Right renal cortex interstitium (tissue), 3 donors: ENCODE measurements around the gene TUBB8. TPM values are rescaled to one million over a fixed set of nuclear protein-coding genes. Genes with fewer than 3 reads are reported as not detected.
A peak's percentile ranks its signal among the peaks of the same experiment; 100 is the strongest.
"Not testable (repeated sequence)": the region's sequence is repeated elsewhere in the genome, so short reads cannot be mapped to it uniquely, and the experiment has no call there.

Experiments
- DNase-seq, 3 donors: peaks; one replicate each; pipeline ENCODE4 v3.0.0-alpha.2; 2013; ENCODE audit warnings: low read depth in 3 of 3, low spot score in 2 of 3
- polyA plus RNA-seq, 3 donors: library from polyadenylated mRNA; unstranded; fragments of 120-200 nt; gene quantifications; one replicate each; pipeline ENCODE4 v1.2.1, GENCODE V29; 2013; ENCODE audit not compliant: insufficient read length in 3 of 3

Gene TUBB8
- polyA plus RNA-seq = under 1 TPM; 0.43 to 0.69 (median 0.50) TPM

DNA sequence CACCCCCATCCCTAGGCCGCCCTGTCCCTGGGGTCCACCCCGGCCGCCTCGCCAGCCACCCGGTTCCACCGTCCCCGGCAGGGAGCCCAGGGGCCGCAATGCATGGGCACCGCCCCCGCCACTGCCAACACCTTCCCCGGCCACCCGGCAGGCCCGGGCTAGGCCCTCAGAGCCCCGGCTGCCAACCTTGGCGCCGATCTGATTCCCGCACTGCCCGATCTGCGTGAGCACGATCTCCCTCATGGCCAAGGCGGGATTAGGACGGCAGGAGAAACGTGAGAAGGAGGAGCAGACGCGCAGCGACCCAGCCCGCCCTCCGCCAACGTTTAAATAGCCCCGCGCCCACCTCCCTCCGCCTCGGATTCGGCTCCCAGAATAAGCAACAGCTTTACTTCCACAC is at the start of gene TUBB8:
Gene TUBB8, minus strand, starts transcription at position 301 of the 400 bp plus-strand sequence. Its CDS starts 58 bp downstream, at position 243.
- no peak for DNase-seq

DNA sequence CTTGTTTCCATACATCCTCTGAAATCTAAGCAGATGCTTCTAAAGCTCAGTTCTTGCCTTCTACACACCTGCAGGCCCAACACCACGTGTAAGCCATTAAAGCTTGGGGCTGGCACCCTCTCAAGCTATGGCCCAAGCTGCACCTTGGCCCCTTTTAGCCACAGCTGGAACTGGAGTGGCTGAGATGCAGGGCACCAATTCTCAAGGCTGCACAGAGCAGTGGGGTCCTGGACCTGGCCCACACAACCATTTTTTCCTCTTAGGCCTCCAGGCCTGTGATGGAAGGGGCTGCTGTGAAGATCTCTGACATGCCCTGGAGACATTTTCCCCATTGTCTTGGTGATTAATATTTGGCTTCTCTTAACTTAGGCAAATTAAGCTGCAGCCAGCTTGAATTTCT is 47.4 kb upstream of the TUBB8 start:
- no peak for DNase-seq

- DNase-seq = no peak
These were observed 46.4 kb upstream of the TUBB8 start for GRCh38 chr10:95356-96115.

DNA sequence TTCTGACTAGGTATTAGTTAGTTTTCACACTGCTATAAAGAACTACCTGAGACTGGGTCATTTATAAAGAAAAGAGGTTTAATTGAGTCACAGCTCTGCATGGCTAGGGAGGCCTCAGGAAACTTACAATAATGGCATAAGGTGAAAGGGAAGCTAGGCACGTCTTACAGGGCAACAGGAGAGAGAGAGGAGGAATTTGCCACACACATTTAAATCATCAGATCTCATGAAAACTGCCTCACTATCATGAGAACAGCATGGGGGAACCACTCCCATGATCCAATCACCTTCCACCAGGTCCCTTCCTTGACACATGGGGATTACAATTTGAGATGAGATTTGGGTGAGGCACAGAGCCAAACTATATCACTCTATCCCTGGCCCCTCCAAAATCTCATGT is 45.5 kb upstream of the TUBB8 start:
- no peak for DNase-seq

- DNase-seq = peak in 1 of 3 donors; percentile 37
These were observed 43.8 kb upstream of the TUBB8 start for GRCh38 chr10:92846-93245.

GRCh38 chr10:92153-92552 is 43.1 kb upstream of the TUBB8 start:
- DNase-seq = no peak

- DNase-seq = no peak
These were observed 42.2 kb upstream of the TUBB8 start for GRCh38 chr10:91313-91712.

DNA sequence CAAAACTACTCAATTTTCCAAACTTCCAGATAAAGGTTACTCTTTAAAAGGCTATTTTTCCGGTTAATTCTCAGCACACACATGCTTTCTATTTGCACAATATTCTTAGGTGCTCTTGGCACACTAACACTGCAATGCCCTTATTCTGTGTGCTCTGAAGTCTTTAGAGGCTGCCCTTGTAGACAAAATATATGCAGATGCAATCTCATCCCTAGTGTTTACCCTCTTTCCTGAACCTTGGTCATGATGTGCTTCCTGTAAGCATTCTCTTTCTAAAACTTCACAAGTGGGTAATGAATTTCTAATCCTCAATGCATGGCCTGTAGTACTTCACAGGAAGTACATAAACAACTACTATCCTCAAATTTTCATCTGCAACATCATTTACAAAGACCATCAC is 41.1 kb upstream of the TUBB8 start:
- DNase-seq = no peak

DNA sequence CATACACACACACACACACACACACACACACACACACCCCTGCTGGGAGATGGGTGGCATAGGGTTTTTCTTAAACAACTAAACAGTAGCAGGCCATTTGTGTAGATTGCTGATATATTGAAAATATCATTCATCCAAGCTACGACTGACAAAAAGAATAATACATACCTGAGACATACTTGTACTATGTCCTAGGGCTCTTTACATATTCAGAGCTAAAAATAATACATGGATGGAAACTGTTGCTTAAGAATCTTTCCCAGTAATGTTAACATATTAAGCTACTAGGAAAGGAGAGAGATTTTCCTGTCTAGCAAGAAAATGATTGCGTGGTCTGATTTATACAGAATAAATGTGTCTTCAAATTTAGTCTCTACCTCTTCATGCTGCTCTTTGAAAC is 40.2 kb upstream of the TUBB8 start:
- no peak for DNase-seq

GRCh38 chr10:88253-88652 is 39.2 kb upstream of the TUBB8 start:
- DNase-seq = no peak

DNA sequence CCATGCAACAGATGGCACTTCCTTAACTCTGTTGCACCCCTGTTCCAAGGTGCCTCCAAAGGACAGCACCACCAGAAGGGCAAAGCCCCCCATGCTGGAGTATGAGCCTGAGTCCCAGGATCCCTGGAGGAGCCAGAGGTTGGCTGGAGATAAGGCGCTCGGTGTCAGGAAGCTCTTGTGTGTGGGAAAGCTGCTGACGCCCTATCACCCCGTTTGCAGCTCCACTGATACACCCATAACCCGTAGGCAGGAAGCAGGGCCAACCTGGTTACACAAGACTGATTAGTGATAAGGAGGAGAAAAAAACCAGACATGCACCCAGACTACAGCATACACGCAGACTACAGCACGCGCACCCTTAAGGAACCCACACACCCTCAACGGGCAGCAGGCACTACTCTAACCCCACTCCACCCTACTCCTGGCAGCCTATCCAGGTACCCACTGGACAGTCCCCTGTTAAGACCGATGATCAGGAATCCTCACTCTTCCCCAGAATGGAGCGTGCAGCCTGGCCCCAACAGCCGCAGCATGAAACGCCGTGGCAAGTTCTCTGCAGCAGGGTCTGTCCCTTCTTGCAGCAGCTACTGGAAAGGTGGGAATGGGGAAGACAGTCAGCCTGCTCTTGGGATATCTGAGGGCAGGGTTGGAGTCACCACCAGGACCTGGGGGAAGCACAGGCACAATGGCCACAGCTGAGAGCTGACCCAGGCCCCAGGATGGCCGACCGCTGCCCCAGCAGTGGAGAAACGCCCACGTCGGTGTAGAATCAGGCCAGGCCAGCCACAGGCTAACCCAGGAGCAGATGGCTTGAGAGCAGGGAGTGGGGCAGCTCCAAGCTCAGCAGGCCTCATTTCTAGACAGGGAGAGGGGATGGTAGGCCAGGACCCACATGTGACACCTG is 38.3 kb upstream of the TUBB8 start:
- no peak for DNase-seq

DNA sequence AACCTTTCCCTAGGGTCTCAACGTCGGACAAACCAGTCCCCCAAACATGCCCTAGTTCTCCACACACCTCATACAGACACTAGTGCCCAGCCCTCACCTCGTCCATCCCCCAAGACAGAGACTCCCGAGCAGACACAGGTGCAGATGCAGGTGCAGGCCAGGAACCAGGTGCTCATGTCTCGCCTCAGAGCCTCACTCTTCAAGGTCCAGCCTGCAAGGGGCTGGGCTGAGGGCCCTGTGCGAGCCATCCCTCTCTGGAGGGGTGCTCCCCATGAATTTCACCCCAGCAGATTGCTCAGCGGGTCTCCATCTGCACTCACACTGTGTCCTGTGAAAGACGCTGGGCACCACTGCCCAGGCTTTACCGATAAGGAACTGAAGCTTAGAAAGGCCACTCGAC is 36.9 kb upstream of the TUBB8 start:
- DNase-seq = no peak

DNA sequence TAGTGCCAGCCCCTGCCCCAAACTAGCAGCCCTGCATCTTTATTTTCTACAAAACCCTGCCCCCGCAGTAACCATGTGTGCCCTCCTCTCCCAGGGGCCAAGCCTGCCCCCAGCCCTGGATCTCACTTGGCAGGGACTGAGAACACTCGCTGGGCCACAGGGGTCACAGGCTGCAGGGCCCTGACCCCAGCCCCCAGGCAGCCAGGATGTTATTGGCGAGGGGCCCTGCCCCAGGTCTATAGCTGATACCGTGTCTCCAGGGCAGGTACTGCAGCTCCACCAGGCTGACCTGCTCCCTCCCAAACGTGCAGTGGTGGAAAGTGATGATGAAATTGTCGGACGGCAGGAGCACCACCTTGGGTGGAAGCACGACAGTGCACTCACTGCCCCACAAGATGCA is 35.9 kb upstream of the TUBB8 start:
- DNase-seq = no peak

DNA sequence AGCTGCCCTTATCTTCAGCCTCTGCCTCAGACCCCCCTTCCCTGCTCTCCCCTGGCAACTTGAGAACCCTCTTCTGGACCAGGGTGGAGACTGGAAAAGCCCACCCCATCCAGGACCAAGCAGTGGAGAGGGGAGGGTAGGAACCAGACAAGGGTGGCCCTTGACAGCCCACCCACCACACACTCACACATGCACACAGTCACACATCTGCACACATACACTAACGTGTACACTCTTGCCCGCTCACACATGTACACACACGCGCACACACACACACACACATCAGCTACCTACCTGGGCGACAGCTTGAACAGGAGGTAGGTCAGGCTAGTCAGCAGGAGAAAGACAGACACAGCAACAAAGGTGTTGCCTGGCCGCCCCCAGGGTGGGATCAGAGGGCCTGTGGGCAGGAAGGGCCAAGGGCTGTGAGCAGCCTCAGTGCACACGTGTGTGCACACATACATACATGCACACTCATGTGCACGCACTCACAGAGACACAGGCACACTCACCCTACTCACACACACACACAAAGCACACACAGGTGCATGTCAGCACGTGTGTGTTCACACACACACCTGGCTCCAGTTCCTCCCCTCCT is 34.9 kb upstream of the TUBB8 start:
- DNase-seq = no peak

DNA sequence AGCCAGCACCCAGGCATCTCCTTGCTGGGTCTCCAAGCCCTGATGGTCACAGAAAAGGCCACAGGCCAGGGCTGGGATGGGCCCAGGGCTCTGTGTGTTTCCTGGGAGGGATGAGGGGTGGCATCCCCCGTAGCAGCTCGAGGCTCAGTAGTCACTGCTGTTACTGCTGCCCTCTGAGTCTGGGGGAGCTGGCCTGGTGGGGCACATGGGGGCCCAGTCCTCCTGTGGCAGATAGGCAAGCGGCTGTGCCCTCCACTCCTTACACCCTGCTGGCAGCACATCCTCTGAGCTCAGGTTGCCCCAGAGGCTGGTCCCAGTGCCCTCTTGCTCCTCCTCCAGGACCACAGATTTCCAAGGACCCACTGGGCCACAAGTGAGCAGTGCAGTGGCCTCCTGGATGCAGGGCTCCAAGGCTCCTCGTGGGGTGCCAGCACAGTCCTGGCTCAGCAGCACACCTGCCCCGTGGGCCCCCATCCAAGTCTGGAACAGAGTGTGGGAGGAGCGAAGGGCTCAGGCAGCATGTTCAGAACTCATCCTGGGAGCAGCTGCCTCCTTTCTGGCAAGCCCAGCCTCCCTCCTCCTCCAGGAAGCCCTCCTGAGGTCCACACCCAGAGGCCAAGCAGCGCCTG is 31.5 kb upstream of the TUBB8 start:
- no peak for DNase-seq

GRCh38 chr10:79532-80215 is 30.6 kb upstream of the TUBB8 start:
- no peak for DNase-seq

DNA sequence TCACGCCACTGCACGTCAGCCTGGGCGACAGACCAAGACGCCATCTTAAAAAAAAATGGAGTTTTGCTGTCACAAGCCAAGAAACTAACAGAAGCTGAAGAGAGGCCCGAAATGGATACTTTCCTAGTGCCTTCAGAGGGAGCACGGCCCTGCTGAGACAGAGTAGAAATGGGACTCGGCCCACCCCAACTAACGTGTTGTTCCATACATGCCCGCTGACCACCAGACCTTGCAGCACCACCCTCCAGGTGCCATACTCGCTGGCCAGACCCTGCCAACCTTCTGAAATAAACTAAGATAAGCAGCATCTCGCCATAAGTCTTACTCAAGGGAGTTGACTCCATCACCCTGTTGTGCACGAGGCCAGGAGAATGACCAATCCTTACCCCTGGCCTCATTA is 29.5 kb upstream of the TUBB8 start:
- no peak for DNase-seq

GRCh38 chr10:74266-74621 is 25.1 kb upstream of the TUBB8 start:
- not testable (repeated sequence) for DNase-seq

- DNase-seq = peak in 1 of 3 donors; percentile 31
These were observed 24.6 kb upstream of the TUBB8 start for GRCh38 chr10:73543-74265.

DNA sequence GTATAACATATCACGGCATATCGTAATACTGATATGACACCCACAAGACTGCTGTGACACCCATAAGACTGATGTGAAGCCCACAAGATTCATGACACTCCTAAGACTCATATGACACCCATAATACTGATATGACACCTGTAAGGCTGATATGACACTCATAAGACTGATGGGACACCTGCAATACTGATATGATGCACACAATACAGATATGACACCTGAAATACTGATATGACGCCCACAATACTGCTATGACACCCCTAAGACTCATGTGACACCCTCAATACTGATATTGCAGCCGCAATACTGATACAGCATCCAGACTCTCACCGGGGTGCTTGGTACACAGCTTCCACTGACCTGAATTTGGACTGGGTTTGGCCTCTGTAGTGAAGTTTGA is 19.1 kb upstream of the TUBB8 start:
- not testable (repeated sequence) for DNase-seq
